ENCODE results near the gene CEPT1. TPM values are rescaled to one million over a fixed set of nuclear protein-coding genes. Genes with fewer than 3 reads are reported as not detected.

The CEPT1 gene
- total and polyA plus RNA-seq, 3 donors from 2014 or later, result 25.0 to 69.4 (median 63.2) TPM

DNA sequence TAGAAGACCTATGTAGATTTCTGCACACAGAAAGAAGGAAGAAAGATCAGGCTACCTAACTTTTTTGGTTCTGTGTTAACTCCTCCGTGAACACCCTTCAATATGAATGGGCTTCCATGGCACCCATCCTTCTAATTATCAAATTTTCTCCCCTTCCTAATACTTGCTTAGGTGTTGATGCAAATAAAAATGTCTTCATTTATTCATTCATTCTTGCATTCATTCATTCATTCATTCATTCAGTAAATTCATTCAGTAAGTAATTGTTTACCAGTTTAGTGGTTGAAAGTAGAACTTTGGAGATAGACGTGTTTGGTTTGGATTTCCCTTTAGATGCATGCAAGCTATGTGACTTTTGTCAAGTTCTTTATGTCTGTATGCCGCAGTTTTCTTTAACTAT lies 92.1 kb downstream of the CEPT1 start:
- no peaks in the 10 kb centered on the region for H3K9me3 ChIP-seq
- intact Hi-C loops (cut with DNase I; ENCODE audit: low total_unique reads), result no loop called here
- 92 to 94% methylated on average over 3 of the region's 3 CpGs for WGBS, 2 donors
- TF ChIP-seq POLR2A (IDR thresholded peaks at IDR 0.05), result no peak
- TF ChIP-seq CTCF (IDR thresholded peaks at IDR 0.05), result no peak
- no peak overlapping the region for H3K4me3 ChIP-seq
- no peaks in the 10 kb centered on the region for H3K27me3 ChIP-seq
- DNase-seq, result no peak
- peaks cover 14% of the 10 kb centered on the region for H3K4me1 ChIP-seq
- no peak overlapping the region for H3K27ac ChIP-seq
- H3K36me3 ChIP-seq (ENCODE audit: low read depth, missing control alignments), result no peaks in the 10 kb centered on the region

- DNase-seq, result no peak
- H3K27me3 ChIP-seq, result no peaks in the 10 kb centered on the region
- no peaks in the 10 kb centered on the region for H3K4me1 ChIP-seq
- no peaks in the 10 kb centered on the region for H3K36me3 ChIP-seq (ENCODE audit: low read depth, missing control alignments)
- WGBS, 2 donors, result 78 to 92% methylated on average over 4 of the region's 4 CpGs
- intact Hi-C loops (cut with DNase I; ENCODE audit: low total_unique reads), result no loop called here
- no peak for TF ChIP-seq CTCF (IDR thresholded peaks at IDR 0.05)
- TF ChIP-seq POLR2A (IDR thresholded peaks at IDR 0.05), result no peak
- no peak overlapping the region for H3K27ac ChIP-seq
- H3K4me3 ChIP-seq, result no peak overlapping the region
- H3K9me3 ChIP-seq, result no peaks in the 10 kb centered on the region
Measured at GRCh38 chr1:111234258-111234657, 94.2 kb downstream of the CEPT1 start.

Small RNA genes lying within 50 kb of the gene (small RNA-seq; reads per million reads assigned to genes)
- 0 reads per million in 2 donors for gene AL355816.1

Other genes starting within 250 kb of the CEPT1 start
- gene LRIF1, start 176.3 kb upstream of the CEPT1 start, total RNA-seq, result 10 to 100 TPM; 54.3 to 54.6 TPM
- gene LRIF1, start 176.3 kb upstream of the CEPT1 start, polyA plus RNA-seq (ENCODE audit: insufficient read depth, low read depth, low replicate concordance), result 31.4 TPM
- gene DRAM2, start 130 bp upstream of the CEPT1 start, total RNA-seq, result 10 to 100 TPM; 47.1 to 51.0 TPM
- gene DRAM2, start 130 bp upstream of the CEPT1 start, polyA plus RNA-seq (ENCODE audit: insufficient read depth, low read depth, low replicate concordance), result 34.8 TPM
- 10 to 100 TPM; 21.2 to 22.9 TPM for gene DENND2D, start 60.4 kb downstream of the CEPT1 start, total RNA-seq
- gene DENND2D, start 60.4 kb downstream of the CEPT1 start, polyA plus RNA-seq (ENCODE audit: insufficient read depth, low read depth, low replicate concordance), result 38.8 TPM
- gene CHI3L2, start 87.5 kb downstream of the CEPT1 start, total RNA-seq, result 1 to 10 TPM in 1 of 2 donors, under 1 TPM in 1; 0.55 to 5.0 TPM
- 4.3 TPM for gene CHI3L2, start 87.5 kb downstream of the CEPT1 start, polyA plus RNA-seq (ENCODE audit: insufficient read depth, low read depth, low replicate concordance)
- under 1 TPM in 1 of 2 donors, not detected in 1; 0.31 TPM for gene CHIA, start 150.6 kb downstream of the CEPT1 start, total RNA-seq
- 0.70 TPM for gene CHIA, start 150.6 kb downstream of the CEPT1 start, polyA plus RNA-seq (ENCODE audit: insufficient read depth, low read depth, low replicate concordance)

All from testis (tissue), 3 donors.